ENCODE results near the gene NPTXR. TPM values are rescaled to one million over a fixed set of nuclear protein-coding genes. Genes with fewer than 3 reads are reported as not detected.

The NPTXR gene
- total RNA-seq, result 1 to 10 TPM; 8.3 to 8.4 TPM
- long read RNA-seq, donor 1, full-length matches to known transcripts, result 1 of 9 reads
- long read RNA-seq, donor 1, partial matches to known transcripts, result 0 of 9 reads
- long read RNA-seq, donor 1, other reads (novel, unspliced or antisense), result 8 of 9 reads
- long read RNA-seq, donor 2, partial matches to known transcripts, result 0 of 3 reads
- long read RNA-seq, donor 2, other reads (novel, unspliced or antisense), result 3 of 3 reads

DNA sequence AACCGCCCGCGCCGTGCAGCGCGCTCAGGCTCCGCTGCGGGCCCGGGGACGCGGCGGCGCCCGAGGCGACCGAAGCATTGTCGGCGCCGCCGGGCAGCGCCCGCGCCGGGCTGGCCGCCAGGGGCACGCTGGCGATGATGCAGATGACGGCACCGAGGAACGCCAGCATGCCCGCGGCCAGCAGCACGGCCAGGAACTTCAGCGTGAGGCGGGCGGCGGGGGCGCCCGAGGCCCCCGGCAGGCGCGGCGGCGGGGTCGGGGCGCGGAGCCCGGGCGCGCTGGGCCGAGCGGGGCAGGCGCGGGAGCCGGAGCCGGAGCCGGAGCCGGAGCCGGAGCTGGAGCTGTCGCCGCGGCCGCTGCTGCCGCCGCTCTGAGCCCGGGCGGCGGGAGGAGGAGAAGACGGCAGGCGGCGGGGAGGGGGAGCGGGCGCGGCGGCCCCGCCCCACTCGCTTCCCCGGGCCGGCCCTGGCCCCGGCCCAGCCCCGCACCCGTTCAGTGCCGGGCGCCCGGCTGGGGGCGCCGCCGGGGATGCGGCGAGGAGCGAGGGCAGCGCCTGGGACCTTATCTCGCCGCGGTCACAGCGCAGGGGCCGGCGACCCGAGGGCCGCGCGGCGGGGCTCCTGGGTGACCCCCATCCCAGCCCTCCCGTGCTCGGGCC lies at the start of gene NPTXR:
Gene NPTXR, minus strand, starts transcription at position 372 of the 658 bp plus-strand sequence.
- DNase-seq (ENCODE audit: low spot score), result no peak
- intact Hi-C loops (cut with DNase I), result loop anchor here (5.0 to 10.0 kb wide), 2 partner anchors 69 to 76 kb away; no protein-coding TSS in a partner anchor

DNA sequence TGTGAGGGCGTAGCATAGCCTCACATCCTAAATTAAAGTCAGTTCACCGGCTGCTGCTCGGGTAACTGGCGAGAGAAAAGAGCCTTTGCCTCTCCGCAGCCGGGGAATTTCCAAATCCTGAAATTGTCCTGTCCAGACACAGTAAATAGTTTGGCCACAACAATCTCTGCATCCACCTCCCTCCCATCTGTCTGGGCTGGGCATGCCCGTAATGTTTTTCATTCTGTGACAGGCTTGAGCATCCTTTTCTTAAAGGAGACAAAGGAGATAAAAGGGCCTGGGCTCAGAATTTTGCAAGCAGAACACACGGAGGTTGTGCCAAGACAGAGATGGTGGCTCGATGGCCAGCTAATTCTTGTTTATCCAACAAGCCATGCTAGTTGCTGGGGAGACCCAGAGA lies 47.4 kb upstream of the NPTXR start:
- intact Hi-C loops (cut with DNase I), result no loop called here

DNA sequence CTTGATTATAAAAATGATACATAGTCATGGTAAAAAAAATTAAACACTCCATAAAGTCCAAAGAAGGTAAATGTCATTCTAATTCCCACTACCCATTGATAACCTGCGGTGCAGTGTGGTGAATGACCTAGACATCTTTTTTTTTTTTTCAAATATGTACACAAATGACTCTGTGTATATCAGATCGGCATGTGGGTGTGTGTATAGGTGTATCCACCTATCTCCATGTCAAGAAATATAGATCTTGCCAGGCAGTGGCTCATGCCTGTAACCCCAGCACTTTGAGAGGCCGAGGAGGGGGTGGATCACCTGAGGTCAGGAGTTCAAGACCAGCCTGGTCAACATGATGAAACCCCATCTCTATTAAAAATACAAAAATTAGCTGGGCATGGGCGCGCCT lies 46.5 kb upstream of the NPTXR start:
- no peak for DNase-seq (ENCODE audit: low spot score)

More for the DNA sequence above, 47.4 kb upstream of the NPTXR start:
- no peak for DNase-seq (ENCODE audit: low spot score)

DNA sequence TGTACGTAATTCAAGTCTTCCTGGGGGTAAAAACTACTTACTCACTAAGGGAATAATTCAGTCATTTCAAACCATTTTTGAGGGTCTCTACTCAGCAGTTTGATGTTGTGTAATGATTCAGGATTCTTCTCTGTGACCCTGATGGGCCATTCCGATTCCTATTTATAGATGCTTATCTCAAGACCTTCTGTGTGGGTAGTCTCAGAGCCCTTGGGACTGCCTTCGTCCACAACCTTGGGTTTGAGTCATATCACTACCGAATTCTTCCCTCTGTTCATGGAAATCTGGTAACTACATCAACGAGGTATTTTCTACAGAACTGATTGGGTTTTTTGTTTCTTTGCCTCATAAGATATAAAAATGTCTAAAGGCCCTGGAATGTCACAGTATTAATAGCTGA lies 42.5 kb upstream of the NPTXR start:
- intact Hi-C loops (cut with DNase I), result loop anchor here in 1 of 2 donors (5.0 kb wide), 1 partner anchor 36 kb away; no protein-coding TSS in a partner anchor
- no peak for DNase-seq (ENCODE audit: low spot score)

More for the DNA sequence above, 46.5 kb upstream of the NPTXR start:
- intact Hi-C loops (cut with DNase I), result no loop called here

DNA sequence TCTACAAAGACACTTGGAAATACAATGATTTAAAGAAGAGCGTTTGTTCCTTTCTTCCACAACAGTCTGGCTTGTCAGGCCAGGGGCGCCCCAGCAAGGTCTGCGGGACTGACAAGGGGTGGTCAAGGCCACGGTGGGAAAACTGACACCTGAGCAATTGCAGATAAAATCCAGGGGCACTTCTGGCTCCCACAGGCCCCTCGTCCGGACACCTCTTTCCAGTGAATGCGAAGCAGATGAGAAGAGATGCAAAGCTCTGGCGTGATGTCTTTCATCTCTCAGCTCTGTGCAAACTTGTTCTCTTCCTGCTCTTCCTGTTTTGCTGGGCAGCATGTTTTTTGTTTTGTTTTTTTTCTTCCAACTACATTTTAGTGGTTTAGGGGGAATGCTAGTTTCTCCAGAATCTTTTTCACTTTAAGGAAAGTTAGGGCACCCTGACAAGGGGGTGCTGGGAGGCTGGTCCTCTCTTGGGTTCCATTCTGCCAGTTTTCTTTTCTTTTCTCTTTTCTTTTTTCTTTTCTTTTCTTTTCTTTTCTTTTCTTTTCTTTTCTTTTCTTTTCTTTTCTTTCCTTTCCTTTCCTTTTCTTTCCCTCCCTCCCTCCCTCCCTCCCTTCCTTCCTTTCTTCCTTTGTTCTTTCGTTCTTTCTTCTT lies 39.3 kb upstream of the NPTXR start:
- no peak for DNase-seq (ENCODE audit: low spot score)
- intact Hi-C loops (cut with DNase I), result no loop called here

DNA sequence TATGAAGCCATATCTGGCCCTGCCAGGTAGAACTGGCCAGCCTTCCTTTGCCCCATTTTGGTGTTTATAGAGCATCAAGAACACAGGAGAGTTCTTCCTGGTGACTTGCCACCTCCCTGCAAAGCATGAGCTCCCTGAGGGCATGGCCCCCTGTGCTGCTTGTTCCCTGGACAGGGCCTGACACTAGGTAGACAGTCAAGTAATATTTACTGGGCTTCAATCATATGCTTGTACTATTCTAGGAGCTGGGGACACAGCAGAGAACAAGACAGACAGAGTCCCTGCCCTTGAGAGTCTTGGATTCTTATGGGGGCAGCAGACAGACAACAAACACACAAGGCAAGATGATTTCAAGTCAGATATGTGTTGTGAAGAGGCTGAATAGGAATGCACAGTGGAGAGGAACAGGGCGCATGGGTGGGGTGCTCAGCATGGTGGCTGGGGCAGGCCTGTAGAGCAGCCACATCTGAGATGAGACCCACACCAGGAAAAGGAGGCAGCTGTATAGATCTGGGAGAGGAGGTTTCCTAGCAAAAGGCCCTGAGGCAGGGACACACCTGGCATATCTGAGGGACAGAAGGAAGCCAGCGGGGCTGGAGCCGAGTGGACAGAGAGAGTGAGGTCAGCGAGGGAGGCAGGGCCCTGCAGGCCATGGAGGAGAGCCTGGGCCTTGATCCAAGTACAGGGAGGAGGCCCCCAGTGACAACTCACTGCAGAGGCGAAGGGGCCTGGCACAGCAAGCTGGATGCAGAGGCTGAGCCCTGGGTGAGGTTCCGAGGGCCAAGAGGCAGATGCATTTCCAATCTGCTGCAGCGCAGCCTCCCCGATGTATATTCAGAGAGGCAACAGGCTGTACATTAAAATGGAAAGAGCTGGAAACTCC lies 38.4 kb upstream of the NPTXR start:
- intact Hi-C loops (cut with DNase I), result no loop called here
- no peak for DNase-seq (ENCODE audit: low spot score)

DNA sequence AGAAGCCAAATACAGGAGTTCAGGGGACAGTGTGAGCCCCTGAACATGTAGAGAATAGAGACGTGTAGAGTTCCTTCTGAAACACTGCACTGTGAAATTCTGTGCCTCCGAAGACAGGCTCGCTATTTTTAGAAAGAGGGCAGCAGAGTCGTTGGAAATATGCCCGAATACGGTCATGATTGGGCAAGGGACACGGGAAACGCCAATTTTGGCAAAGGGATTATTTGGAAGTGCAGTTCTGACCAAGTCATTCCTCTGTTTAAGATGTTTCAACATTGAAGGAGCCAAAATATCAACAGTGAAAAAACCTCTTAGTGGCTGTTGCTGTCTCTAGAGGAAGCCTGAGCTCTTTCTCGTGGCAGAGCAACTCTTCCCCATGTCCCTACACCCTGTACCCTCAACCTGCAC lies 37.6 kb upstream of the NPTXR start:
- DNase-seq (ENCODE audit: low spot score), result no peak
- intact Hi-C loops (cut with DNase I), result no loop called here

DNA sequence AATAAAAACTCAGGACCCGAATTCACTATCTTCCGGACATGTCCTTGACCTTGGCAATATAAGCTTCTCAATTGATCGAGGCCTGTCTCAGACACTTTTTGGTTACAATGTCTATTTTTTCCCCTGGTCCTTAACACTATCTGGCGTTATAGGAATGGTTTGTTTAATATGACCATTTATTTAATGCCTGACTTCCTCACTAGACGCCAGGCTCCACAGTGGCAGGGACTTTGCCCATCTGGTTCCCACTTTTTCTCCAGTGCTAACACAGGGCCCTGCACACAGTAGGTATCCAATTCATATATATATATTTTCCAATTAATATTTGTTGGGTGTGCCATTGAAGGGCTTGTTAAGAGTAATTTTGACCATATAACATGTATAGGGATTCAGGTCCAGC lies 36.1 kb upstream of the NPTXR start:
- no peak for DNase-seq (ENCODE audit: low spot score)
- intact Hi-C loops (cut with DNase I), result no loop called here

DNA sequence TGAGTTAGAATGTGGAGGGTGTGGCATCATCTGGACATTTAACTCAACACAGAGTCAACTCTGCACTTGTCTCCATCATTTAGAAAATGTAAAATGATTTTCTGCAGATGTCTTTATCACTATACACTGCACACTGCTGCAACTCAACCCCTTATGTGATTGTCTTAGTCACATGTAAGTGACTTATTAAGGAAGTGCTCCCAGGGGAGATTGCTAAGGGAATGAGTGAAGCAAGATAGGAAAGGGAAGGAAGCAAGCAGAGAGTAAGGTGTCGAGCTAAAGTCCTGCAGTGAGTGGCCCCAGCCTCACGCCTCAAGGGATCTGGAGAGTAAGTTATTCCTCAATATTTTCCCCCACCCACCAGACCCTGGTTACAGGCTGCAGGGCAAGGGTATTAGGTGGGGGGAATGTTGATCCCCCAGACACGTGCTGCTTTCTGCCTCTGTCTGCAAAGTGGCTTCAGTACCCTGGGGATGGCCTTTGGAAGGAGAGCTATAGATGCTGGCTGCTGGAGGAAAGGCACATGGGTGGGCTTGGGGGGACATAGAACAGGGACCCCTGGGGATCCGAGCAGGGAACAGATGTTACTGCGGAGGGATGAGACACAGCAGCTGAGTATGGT lies 35.4 kb upstream of the NPTXR start:
- peak; percentile 43 for DNase-seq (ENCODE audit: low spot score)
- intact Hi-C loops (cut with DNase I), result no loop called here

DNA sequence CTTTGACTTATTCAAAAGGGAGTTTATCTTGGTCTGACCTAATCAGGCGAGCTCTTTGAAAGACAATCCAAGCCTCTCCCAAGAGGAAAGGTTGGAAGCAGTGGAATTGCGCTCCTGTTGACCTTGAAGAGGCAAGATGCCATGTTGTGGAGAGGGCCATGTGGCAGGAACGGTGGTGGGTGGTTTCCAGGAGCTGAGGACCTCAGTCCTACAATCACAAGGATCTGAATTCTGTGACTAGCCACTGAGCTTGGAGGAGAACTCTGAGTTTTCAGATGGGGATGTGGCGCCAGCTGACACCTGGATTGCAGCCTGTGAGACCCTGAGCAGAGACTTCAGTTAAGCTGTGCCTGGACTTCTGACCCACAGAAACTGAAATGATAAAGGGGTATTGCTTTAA lies 34.2 kb upstream of the NPTXR start:
- intact Hi-C loops (cut with DNase I), result no loop called here
- no peak for DNase-seq (ENCODE audit: low spot score)

DNA sequence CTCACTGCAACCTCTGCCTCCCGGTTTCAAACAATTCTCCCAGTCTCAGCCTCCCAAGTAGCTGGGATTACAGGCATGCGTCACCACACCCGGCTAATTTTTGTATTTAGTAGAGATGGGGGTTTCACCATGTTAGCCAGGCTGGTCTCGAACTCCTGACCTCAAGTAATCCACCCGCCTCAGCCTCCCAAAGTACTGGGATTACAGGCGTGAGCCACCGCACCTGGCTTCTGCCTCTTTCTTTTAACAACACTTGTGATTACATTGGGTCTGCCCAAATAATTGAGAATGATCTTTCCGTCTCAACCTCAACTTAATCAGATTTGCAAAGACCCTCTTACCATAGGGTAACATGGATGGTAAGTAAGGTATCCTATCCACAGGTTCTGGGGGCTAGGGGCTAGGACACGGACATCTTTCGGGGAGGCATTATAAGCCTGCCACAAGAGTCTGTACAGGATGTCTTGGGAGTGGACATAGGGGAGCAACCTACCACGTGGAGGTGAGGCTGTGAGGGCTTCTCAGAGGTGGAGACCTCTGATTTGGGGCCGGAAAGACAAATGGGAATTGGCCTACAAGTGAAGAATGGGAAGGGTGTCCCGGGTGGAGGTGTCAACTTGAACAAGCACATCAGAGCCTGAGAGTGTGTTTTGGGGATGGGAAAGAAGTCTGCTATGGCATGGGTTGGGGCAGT lies 30.8 kb upstream of the NPTXR start:
- peak; percentile 19 for DNase-seq (ENCODE audit: low spot score)
- intact Hi-C loops (cut with DNase I), result loop anchor here in 1 of 2 donors (5.0 kb wide), 1 partner anchor 48 kb away; no protein-coding TSS in a partner anchor

DNA sequence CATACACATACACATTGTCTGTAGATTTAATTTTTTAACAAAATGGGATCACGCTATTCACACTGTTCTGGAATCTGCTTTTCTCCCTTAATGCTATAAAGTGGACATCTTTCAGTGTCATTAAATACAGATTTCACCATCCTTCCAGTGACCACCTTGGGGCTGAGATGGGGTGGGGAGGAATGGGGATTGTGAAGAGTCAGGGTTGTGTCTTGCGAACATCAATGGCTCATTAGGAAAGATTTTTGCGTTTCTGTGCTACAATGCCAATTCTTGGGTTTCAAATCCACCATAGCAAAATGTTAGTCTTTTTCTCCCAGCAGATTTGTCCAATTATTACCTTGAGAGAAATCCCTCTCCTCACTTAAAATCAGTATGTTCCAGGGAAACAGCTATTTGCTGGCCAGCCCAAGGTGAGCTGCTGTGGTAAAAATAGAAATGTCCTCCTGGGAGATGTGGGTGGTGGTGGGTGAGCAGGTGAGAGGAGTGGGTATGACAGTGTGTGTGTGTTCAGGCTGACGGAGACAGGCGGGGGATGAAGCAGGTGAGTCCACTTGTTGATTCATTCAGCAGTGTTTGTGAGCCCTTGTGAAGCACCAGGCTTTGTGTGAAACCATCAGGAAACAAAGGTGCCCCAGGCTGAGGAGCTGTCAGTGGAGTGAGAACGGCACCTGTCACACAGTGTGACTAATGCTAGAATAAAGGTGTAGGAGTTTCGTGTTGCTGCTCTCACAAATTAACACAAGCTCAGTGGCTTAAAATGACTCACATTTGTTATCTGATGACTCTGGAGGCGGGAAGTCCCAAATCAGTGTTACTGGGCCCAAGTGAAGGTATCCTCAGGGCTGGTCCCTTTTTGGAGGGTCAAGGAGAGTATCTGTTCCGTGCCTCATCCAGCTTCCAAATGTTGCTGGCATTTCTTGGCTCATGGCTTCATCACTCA lies 29.9 kb upstream of the NPTXR start:
- intact Hi-C loops (cut with DNase I), result loop anchor here in 1 of 2 donors (5.0 kb wide), 1 partner anchor 49 kb away; no protein-coding TSS in a partner anchor
- DNase-seq (ENCODE audit: low spot score), result peak; percentile 55

DNA sequence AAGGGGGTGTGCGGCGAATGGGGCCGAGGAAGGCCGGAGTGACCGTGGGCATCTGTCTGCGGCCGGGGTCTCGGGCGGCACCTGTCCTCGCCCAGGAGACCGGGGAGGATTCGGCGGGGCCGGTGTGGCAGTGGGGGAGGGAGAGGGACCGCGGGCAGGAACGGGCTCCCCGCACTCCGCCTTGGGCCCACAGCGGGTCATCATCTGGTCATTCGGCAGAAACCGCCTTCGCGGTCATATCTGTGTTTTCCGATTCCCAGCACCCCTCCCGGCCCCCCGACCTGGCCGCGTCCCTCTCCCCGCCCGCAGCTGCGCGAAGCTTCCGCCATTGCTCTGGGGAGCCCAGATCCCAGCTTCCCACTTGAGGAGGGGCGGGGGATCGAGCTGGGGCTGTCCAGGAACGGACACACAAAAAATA lies 29.0 kb upstream of the NPTXR start:
- peak; percentile 88 for DNase-seq (ENCODE audit: low spot score)
- intact Hi-C loops (cut with DNase I), result loop anchor here in 1 of 2 donors (5.0 kb wide), 1 partner anchor 49 kb away; no protein-coding TSS in a partner anchor

DNA sequence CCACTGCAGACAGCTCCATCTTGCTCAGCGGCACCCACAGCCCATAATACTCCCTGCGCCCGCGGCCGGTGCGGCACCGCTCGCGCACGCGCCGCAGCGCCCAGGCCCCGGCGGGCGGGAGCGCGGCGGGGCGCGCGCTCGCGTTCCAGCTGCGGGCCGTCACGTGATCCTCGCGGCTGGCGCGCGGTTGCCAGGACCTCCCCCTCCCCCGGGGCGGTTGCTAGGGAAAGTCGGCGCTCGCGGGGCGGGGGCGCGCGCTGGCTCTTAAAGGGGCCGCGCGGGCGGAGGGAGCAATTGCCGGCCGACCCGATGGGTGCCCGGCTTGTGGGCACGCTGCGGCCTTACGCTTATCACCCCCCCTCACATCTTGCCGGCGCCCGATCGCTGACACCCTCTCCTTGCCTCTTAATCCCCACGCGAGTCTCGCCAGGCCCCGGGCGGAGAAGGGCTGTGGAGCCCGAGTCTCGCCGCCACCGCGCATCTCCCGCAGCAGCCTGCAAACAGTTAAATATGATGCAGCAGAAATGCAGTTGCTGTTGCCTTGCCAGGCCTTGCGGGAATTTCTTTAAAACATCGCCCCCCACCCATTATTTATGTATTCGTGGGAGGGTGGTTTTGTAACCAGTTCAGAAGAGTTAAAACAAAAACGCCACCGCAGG lies 28.5 kb upstream of the NPTXR start, which contains the start of gene CBX6:
Gene CBX6, minus strand, starts transcription at position 45 of the 659 bp plus-strand sequence. Its CDS starts 26 bp downstream, at position 19.
- peak; percentile 98 for DNase-seq (ENCODE audit: low spot score)
- intact Hi-C loops (cut with DNase I), result loop anchor here in 1 of 2 donors (5.0 kb wide), 1 partner anchor 50 kb away; no protein-coding TSS in a partner anchor

DNA sequence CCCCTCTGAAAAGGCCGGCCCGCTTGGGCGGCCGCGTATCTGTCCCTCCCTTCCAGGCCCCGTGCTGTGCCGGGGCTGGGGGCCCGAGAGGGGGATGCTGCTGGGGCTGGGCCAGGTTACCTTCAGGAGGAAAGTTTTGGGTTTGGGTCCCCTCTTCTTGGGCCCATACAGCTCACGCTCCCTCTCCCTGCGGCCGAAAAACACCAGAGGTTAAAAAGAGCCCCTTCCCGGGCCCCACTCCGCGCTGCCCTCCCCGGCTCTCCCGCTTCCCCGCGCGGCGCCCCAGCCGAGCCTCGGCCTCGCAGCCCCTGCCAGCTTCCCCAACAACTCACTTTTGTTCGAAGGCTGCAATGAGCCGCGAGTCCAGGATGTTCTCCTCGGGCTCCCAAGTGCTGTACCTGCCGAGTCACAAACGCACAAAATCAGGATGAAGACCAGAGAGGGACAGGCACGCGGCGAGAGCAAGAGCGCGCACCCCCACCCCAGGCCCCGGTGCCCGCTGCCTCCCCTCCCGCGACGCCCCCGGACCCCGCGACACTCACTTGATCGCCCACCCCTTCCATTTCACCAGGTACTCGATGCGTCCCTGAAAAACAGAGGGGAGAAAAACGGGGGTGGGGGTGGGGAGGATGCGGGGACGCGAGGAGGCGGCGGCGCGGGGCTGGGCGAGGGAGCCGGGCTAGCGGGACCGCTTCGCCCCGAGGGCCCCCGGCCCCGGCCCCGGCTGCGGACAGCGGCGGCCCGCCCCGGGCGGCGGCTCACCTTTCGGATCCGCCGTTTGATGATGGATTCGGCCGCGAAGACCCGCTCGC lies 27.7 kb upstream of the NPTXR start:
- intact Hi-C loops (cut with DNase I), result loop anchor here in 1 of 2 donors (5.0 kb wide), 1 partner anchor 51 kb away; no protein-coding TSS in a partner anchor
- DNase-seq (ENCODE audit: low spot score), result peak; percentile 83
